Nephron progenitor cell (in vitro differentiated cells): ENCODE data around the gene CTDSP1.
A peak's percentile ranks its signal among the peaks of the same experiment; 100 is the strongest.

Source experiments
- DNase-seq: peaks from one replicate; pipeline ENCODE4 v3.0.0; 2021
- H3K27ac Mint-ChIP-seq: 2 replicates; pipeline ENCODE4 v1.8.0; 2021; ENCODE audit warnings: mild to moderate bottlenecking, moderate library complexity, mixed read lengths
- H3K27me3 Mint-ChIP-seq: 2 replicates; pipeline ENCODE4 v1.8.0; 2021; ENCODE audit warnings: mild to moderate bottlenecking, low read depth, mixed read lengths; ENCODE audit not compliant: poor library complexity
- H3K36me3 Mint-ChIP-seq: 2 replicates; pipeline ENCODE4 v1.8.0; 2021; ENCODE audit warnings: low read depth, mixed read lengths
- H3K4me1 Mint-ChIP-seq: 2 replicates; pipeline ENCODE4 v1.8.0; 2021; ENCODE audit warnings: mixed read lengths
- H3K4me3 Mint-ChIP-seq: 2 replicates; pipeline ENCODE4 v1.8.0; 2021; ENCODE audit warnings: mild to moderate bottlenecking, moderate library complexity, mixed read lengths
- H3K9me3 Mint-ChIP-seq: 2 replicates; pipeline ENCODE4 v1.8.0; 2021; ENCODE audit warnings: mild to moderate bottlenecking, moderate library complexity, mixed read lengths
- TF ChIP-seq, protein P1 (sequence below): fragments of 200-600 bp; sonication (generic); IDR thresholded peaks from 2 replicates; pipeline ENCODE4 v1.5.0; 2021; ENCODE audit warnings: antibody characterized with exemption

Gene CTDSP1

GRCh38 chr2:218406209-218406948 is 6.7 kb downstream of the CTDSP1 start:
- DNase-seq, result peak; percentile 99
- Mint-ChIP-seq H3K9me3 (no peaks in the 10 kb centered on the region), H3K4me3 (peak overlapping the region; percentile 82), H3K27ac (peak overlapping the region; percentile 45), H3K4me1 (peaks cover 33% of the 10 kb centered on the region), H3K27me3 (peaks cover 9% of the 10 kb centered on the region), H3K36me3 (peaks cover 17% of the 10 kb centered on the region)
- TF ChIP-seq, protein P1, sequence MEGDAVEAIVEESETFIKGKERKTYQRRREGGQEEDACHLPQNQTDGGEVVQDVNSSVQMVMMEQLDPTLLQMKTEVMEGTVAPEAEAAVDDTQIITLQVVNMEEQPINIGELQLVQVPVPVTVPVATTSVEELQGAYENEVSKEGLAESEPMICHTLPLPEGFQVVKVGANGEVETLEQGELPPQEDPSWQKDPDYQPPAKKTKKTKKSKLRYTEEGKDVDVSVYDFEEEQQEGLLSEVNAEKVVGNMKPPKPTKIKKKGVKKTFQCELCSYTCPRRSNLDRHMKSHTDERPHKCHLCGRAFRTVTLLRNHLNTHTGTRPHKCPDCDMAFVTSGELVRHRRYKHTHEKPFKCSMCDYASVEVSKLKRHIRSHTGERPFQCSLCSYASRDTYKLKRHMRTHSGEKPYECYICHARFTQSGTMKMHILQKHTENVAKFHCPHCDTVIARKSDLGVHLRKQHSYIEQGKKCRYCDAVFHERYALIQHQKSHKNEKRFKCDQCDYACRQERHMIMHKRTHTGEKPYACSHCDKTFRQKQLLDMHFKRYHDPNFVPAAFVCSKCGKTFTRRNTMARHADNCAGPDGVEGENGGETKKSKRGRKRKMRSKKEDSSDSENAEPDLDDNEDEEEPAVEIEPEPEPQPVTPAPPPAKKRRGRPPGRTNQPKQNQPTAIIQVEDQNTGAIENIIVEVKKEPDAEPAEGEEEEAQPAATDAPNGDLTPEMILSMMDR, result peak; percentile 56

DNA sequence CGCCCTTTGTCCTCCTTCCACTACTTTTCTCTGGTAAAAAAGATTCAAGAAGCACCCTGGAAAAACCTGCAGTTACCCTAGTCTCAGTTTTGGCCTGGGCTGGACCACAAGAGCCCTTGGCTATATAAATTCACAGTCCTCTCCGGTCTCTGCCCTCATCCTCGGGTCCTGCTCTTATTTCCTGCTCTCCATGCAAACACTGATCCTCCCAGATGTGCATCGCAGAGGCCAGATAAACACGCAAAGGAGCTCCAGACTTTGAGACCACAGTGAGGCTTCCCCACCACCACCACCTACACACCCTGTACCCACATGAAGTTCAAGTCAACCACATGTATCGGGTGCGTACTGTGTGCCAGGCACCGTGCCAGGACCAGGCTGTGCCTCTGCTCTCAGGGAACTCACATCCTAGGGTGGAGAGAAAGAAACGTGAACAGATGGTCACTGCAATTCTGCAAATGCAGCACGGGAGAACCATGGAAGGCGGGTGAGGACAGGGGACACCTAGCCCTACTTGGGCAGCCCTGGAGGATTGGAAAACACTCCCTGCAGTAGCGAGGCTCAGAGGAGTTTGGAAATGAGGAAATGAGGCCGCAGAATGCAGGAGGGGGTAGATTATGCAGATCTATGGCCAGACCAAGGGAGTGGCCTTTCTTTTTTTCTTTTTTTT is 7.4 kb downstream of the CTDSP1 start:
- Mint-ChIP-seq H3K4me1 (peaks cover 33% of the 10 kb centered on the region), H3K9me3 (no peaks in the 10 kb centered on the region), H3K36me3 (peaks cover 17% of the 10 kb centered on the region), H3K27ac (peak overlapping the region; percentile 36), H3K27me3 (peaks cover 12% of the 10 kb centered on the region), H3K4me3 (peak overlapping the region; percentile 82)
- no peak for DNase-seq
- TF ChIP-seq, protein P1, result no peak

- H3K4me3 Mint-ChIP-seq, result peak overlapping the region; percentile 40
- H3K27ac Mint-ChIP-seq, result no peak overlapping the region
- TF ChIP-seq, protein P1, result no peak
- H3K36me3 Mint-ChIP-seq, result peaks cover 17% of the 10 kb centered on the region
- DNase-seq, result no peak
- peaks cover 18% of the 10 kb centered on the region for H3K27me3 Mint-ChIP-seq
- peaks cover 33% of the 10 kb centered on the region for H3K4me1 Mint-ChIP-seq
- no peaks in the 10 kb centered on the region for H3K9me3 Mint-ChIP-seq
Measured at GRCh38 chr2:218407717-218408116, 8.0 kb downstream of the CTDSP1 start.

- Mint-ChIP-seq H3K27ac (no peak overlapping the region), H3K9me3 (no peaks in the 10 kb centered on the region), H3K4me1 (peaks cover 18% of the 10 kb centered on the region), H3K4me3 (no peak overlapping the region), H3K36me3 (no peaks in the 10 kb centered on the region), H3K27me3 (peaks cover 38% of the 10 kb centered on the region)
- no peak for DNase-seq
- TF ChIP-seq, protein P1, result no peak
Measured at GRCh38 chr2:218418321-218418716, 18.7 kb downstream of the CTDSP1 start.

GRCh38 chr2:218418717-218419458 is 19.2 kb downstream of the CTDSP1 start, which contains the start of gene VIL1:
Gene VIL1 (plus strand): TSS chr2:218419123. CDS start chr2:218423779, 4,656 bp downstream.
- Mint-ChIP-seq H3K27me3 (peaks cover 39% of the 10 kb centered on the region), H3K9me3 (no peaks in the 10 kb centered on the region), H3K4me1 (peaks cover 18% of the 10 kb centered on the region), H3K27ac (no peak within 1 kb of the TSS), H3K4me3 (no peak within 1 kb of the TSS), H3K36me3 (no peaks in the 10 kb centered on the region)
- no peak for DNase-seq
- TF ChIP-seq, protein P1, result no peak
